NCI-H2107 treated with DMSO at 0.1 percent for 48 hours (cell line): ENCODE measurements around the gene ORC2.
A peak's percentile ranks its signal among the peaks of the same experiment; 100 is the strongest.
"Not testable (repeated sequence)": the region's sequence is repeated elsewhere in the genome, so short reads cannot be mapped to it uniquely, and the experiment has no call there.

Experiments
- DNase-seq: peaks from one replicate; lab custom pipeline; 2025; ENCODE audit not compliant: unreplicated experiment; lab: John Stamatoyannopoulos, UW

Gene ORC2

GRCh38 chr2:200939832-200940231 lies 23.6 kb downstream of the ORC2 start:
- no peak for DNase-seq

GRCh38 chr2:200930947-200931626 lies 32.4 kb downstream of the ORC2 start:
- DNase-seq = no peak

- DNase-seq = no peak
These were observed 33.9 kb downstream of the ORC2 start for GRCh38 chr2:200929334-200930249.

GRCh38 chr2:200922439-200922838 lies 41.0 kb downstream of the ORC2 start:
- DNase-seq = no peak

GRCh38 chr2:200913654-200914053 lies 49.8 kb downstream of the ORC2 start:
- no peak for DNase-seq

GRCh38 chr2:200909958-200910357 lies 53.5 kb downstream of the ORC2 start:
- DNase-seq = no peak

GRCh38 chr2:200905618-200906296 lies 57.7 kb downstream of the ORC2 start:
- peak; percentile 57 for DNase-seq

- DNase-seq = peak; percentile 83
These were observed 61.9 kb downstream of the ORC2 start for GRCh38 chr2:200901459-200902072.

- no peak for DNase-seq
These were observed 64.0 kb downstream of the ORC2 start for GRCh38 chr2:200899482-200899881.

GRCh38 chr2:200888704-200889625 lies 74.5 kb downstream of the ORC2 start, which contains the start of the genes NIF3L1 and PPIL3:
Gene NIF3L1, plus strand, starts transcription at chr2:200889371. Its CDS starts 2,573 bp downstream, at chr2:200891944.
Gene PPIL3, minus strand, starts transcription at chr2:200889077. Its CDS starts 1,462 bp downstream, at chr2:200887615.
- DNase-seq = peak; percentile 87

GRCh38 chr2:200881715-200882249 lies 81.7 kb downstream of the ORC2 start:
- DNase-seq = not testable (repeated sequence)

- DNase-seq = no peak
These were observed 85.1 kb downstream of the ORC2 start for GRCh38 chr2:200878289-200878880.

GRCh38 chr2:200877443-200877842 lies 86.0 kb downstream of the ORC2 start:
- no peak for DNase-seq

GRCh38 chr2:200873560-200873959 lies 89.9 kb downstream of the ORC2 start:
- DNase-seq = no peak

- DNase-seq = no peak
These were observed 92.3 kb downstream of the ORC2 start for GRCh38 chr2:200871151-200871550.

- DNase-seq = no peak
These were observed 94.4 kb downstream of the ORC2 start for GRCh38 chr2:200869014-200869413.

- peak; percentile 45 for DNase-seq
These were observed 99.1 kb downstream of the ORC2 start, which contains the start of gene CLK1 for GRCh38 chr2:200864176-200865034. Gene CLK1, minus strand, starts transcription at chr2:200864658. Its CDS starts 2,796 bp downstream, at chr2:200861862.

GRCh38 chr2:200863782-200864175 lies 99.7 kb downstream of the ORC2 start:
- no peak for DNase-seq
